K562 (cell line): ENCODE results near the gene GNAT1. TPM values are rescaled to one million over a fixed set of nuclear protein-coding genes. Genes with fewer than 3 reads are reported as not detected.

Experiments
- ZNF717 ChIP-seq: fragments of 250-450 bp; sonication (Bioruptor Pico); IDR thresholded peaks from 2 replicates; pipeline ENCODE4 v1.5.0; 2021
- polyA plus RNA-seq, 8 experiments: library from polyadenylated mRNA; depleted of rRNA in 4 of 8; stranded (reverse) in 5 of 8; unstranded in 3 of 8; fragments of >200 nt; fragmentation: Nextera tagmentation in 2 of 8; fragmentation: Illumina TruSeq in 1 of 8; extraction: Ambion mirVana in 2 of 8; extraction: Trizol in 1 of 8; gene quantifications; 2 replicates each; pipeline versions ENCODE4 v1.2.1 to v1.2.3, GENCODE V29; 2011 to 2014; ENCODE audit warnings: inconsistent platforms in 1 of 8, missing spikeins in 1 of 8
- total RNA-seq, 7 experiments: library from RNA; depleted of rRNA in 6 of 7; stranded (reverse); fragments of >200 nt in 6 of 7; fragmentation: Illumina TruSeq in 2 of 7; extraction: Trizol in 2 of 7; gene quantifications; 2 replicates each; pipeline versions ENCODE4 v1.2.1 to v1.2.3, GENCODE V29; 2011 to 2021; ENCODE audit warnings: low replicate concordance in 1 of 7
- TF ChIP-seq, protein P1 (sequence below), 2 experiments: fragments of 450-650 bp in 1 of 2; IDR thresholded peaks; 2 replicates each; pipeline ENCODE4 v1.6.1; 2011 to 2017; ENCODE audit warnings: low read depth in 2 of 2, antibody characterized with exemption in 1 of 2, borderline replicate concordance in 1 of 2, low read length in 1 of 2, mild to moderate bottlenecking in 1 of 2, mixed read lengths in 1 of 2; ENCODE audit not compliant: control insufficient read depth in 1 of 2
- TF ChIP-seq, protein P2 (sequence below): fragments of 450-650 bp; formaldehyde crosslinking; IDR thresholded peaks from 2 replicates; pipeline ENCODE4 v1.4.0; 2020; ENCODE audit warnings: mild to moderate bottlenecking, mixed read lengths

The GNAT1 gene
- total and polyA plus RNA-seq, 9 of the 15 experiments (the other 6 are each of a cell fraction or from before 2014, with no cell fraction given): not detected

GRCh38 chr3:50163572-50164455, 27.6 kb upstream of the GNAT1 start (continued):
- TF ChIP-seq, protein P1, sequence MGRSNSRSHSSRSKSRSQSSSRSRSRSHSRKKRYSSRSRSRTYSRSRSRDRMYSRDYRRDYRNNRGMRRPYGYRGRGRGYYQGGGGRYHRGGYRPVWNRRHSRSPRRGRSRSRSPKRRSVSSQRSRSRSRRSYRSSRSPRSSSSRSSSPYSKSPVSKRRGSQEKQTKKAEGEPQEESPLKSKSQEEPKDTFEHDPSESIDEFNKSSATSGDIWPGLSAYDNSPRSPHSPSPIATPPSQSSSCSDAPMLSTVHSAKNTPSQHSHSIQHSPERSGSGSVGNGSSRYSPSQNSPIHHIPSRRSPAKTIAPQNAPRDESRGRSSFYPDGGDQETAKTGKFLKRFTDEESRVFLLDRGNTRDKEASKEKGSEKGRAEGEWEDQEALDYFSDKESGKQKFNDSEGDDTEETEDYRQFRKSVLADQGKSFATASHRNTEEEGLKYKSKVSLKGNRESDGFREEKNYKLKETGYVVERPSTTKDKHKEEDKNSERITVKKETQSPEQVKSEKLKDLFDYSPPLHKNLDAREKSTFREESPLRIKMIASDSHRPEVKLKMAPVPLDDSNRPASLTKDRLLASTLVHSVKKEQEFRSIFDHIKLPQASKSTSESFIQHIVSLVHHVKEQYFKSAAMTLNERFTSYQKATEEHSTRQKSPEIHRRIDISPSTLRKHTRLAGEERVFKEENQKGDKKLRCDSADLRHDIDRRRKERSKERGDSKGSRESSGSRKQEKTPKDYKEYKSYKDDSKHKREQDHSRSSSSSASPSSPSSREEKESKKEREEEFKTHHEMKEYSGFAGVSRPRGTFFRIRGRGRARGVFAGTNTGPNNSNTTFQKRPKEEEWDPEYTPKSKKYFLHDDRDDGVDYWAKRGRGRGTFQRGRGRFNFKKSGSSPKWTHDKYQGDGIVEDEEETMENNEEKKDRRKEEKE (IDR thresholded peaks at IDR 0.05; ENCODE audit: borderline replicate concordance in 1 of 2, control insufficient read depth in 1 of 2, low read depth in 2 of 2, low read length in 1 of 2): no peak
- TF ChIP-seq, protein P2, sequence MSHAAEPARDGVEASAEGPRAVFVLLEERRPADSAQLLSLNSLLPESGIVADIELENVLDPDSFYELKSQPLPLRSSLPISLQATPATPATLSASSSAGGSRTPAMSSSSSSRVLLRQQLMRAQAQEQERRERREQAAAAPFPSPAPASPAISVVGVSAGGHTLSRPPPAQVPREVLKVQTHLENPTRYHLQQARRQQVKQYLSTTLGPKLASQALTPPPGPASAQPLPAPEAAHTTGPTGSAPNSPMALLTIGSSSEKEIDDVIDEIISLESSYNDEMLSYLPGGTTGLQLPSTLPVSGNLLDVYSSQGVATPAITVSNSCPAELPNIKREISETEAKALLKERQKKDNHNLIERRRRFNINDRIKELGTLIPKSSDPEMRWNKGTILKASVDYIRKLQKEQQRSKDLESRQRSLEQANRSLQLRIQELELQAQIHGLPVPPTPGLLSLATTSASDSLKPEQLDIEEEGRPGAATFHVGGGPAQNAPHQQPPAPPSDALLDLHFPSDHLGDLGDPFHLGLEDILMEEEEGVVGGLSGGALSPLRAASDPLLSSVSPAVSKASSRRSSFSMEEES (CRISPR knock-in tag): no peak
- TF ChIP-seq ZNF717: no peak
